ENCODE data around the gene MRPL4.

The MRPL4 gene

GRCh38 chr19:10209315-10209714 is 42.7 kb upstream of the MRPL4 start:
- H3K9me3 ChIP-seq = no peaks in the 10 kb centered on the region
- H3K27me3 ChIP-seq = peaks cover 6% of the 10 kb centered on the region
- no peaks in the 10 kb centered on the region for H3K4me1 ChIP-seq (ENCODE audit: control insufficient read depth in 1 of 2, insufficient read depth in 1 of 2, low read depth in 1 of 2, low read length in 1 of 2)
- no peak for TF ChIP-seq CTCF (IDR thresholded peaks at IDR 0.05)
- no peak overlapping the region for H3K27ac ChIP-seq
- no peak overlapping the region for H3K4me3 ChIP-seq (ENCODE audit: low read depth in 1 of 2, low read length in 1 of 2)
- H3K36me3 ChIP-seq = no peaks in the 10 kb centered on the region

- Histone ChIP-seq H3K36me3 (no peaks in the 10 kb centered on the region), H3K27ac (no peak overlapping the region), H3K9me3 (no peaks in the 10 kb centered on the region), H3K27me3 (peaks cover 6% of the 10 kb centered on the region), H3K4me1 (ENCODE audit: control insufficient read depth in 1 of 2, insufficient read depth in 1 of 2, low read depth in 1 of 2, low read length in 1 of 2) (no peaks in the 10 kb centered on the region), H3K4me3 (ENCODE audit: low read depth in 1 of 2, low read length in 1 of 2) (no peak overlapping the region)
- TF ChIP-seq CTCF (IDR thresholded peaks at IDR 0.05) = no peak
Observed at GRCh38 chr19:10211061-10211460, 41.0 kb upstream of the MRPL4 start.

GRCh38 chr19:10211691-10212090 is 40.3 kb upstream of the MRPL4 start:
- Histone ChIP-seq H3K27me3 (peaks cover 6% of the 10 kb centered on the region), H3K9me3 (no peaks in the 10 kb centered on the region), H3K36me3 (no peaks in the 10 kb centered on the region), H3K4me3 (ENCODE audit: low read depth in 1 of 2, low read length in 1 of 2) (no peak overlapping the region), H3K4me1 (ENCODE audit: control insufficient read depth in 1 of 2, insufficient read depth in 1 of 2, low read depth in 1 of 2, low read length in 1 of 2) (no peaks in the 10 kb centered on the region), H3K27ac (no peak overlapping the region)
- no peak for TF ChIP-seq CTCF (IDR thresholded peaks at IDR 0.05)

- H3K9me3 ChIP-seq = no peaks in the 10 kb centered on the region
- H3K27me3 ChIP-seq = peaks cover 6% of the 10 kb centered on the region
- no peak for TF ChIP-seq CTCF (IDR thresholded peaks at IDR 0.05)
- H3K36me3 ChIP-seq = no peaks in the 10 kb centered on the region
- H3K27ac ChIP-seq = no peak overlapping the region
- H3K4me3 ChIP-seq (ENCODE audit: low read depth in 1 of 2, low read length in 1 of 2) = no peak overlapping the region
- H3K4me1 ChIP-seq (ENCODE audit: control insufficient read depth in 1 of 2, insufficient read depth in 1 of 2, low read depth in 1 of 2, low read length in 1 of 2) = no peaks in the 10 kb centered on the region
Observed at GRCh38 chr19:10214784-10215183, 37.2 kb upstream of the MRPL4 start.

GRCh38 chr19:10217085-10217484 is 34.9 kb upstream of the MRPL4 start:
- no peak overlapping the region for H3K27ac ChIP-seq
- no peaks in the 10 kb centered on the region for H3K36me3 ChIP-seq
- TF ChIP-seq CTCF (IDR thresholded peaks at IDR 0.05) = no peak
- H3K4me3 ChIP-seq (ENCODE audit: low read depth in 1 of 2, low read length in 1 of 2) = no peak overlapping the region
- peaks cover 18% of the 10 kb centered on the region for H3K27me3 ChIP-seq
- no peaks in the 10 kb centered on the region for H3K9me3 ChIP-seq
- no peaks in the 10 kb centered on the region for H3K4me1 ChIP-seq (ENCODE audit: control insufficient read depth in 1 of 2, insufficient read depth in 1 of 2, low read depth in 1 of 2, low read length in 1 of 2)

- Histone ChIP-seq H3K4me1 (ENCODE audit: control insufficient read depth in 1 of 2, insufficient read depth in 1 of 2, low read depth in 1 of 2, low read length in 1 of 2) (no peaks in the 10 kb centered on the region), H3K27ac (no peak overlapping the region), H3K36me3 (no peaks in the 10 kb centered on the region), H3K27me3 (peaks cover 24% of the 10 kb centered on the region), H3K9me3 (no peaks in the 10 kb centered on the region), H3K4me3 (ENCODE audit: low read depth in 1 of 2, low read length in 1 of 2) (no peak overlapping the region)
- no peak for TF ChIP-seq CTCF (IDR thresholded peaks at IDR 0.05)
Observed at GRCh38 chr19:10219678-10220077, 32.3 kb upstream of the MRPL4 start.

Measured in neutrophil (primary cell).